Activated T-helper 17 cell treated with anti-CD3 and anti-CD28 coated beads, Interleukin-2, amount 50 U/mL, for 72 hours (primary cell): ENCODE measurements around the gene NOTCH3. TPM values are rescaled to one million over a fixed set of nuclear protein-coding genes. Genes with fewer than 3 reads are reported as not detected.
A peak's percentile ranks its signal among the peaks of the same experiment; 100 is the strongest.

ENCODE experiments used
- ATAC-seq: fragments of 150-1000 bp; cut with Tn5 transposase; replicated peaks from 2 replicates; pipeline ENCODE4 v1.10.0; 2021; ENCODE audit warnings: mild to moderate bottlenecking, moderate library complexity
- H3K27ac Mint-ChIP-seq: one replicate; pipeline ENCODE4 v1.8.0; 2022; ENCODE audit warnings: mixed read lengths
- H3K27me3 Mint-ChIP-seq: one replicate; pipeline ENCODE4 v1.8.0; 2022; ENCODE audit warnings: mixed read lengths
- H3K36me3 Mint-ChIP-seq: one replicate; pipeline ENCODE4 v1.8.0; 2022; ENCODE audit warnings: low read depth, mild to moderate bottlenecking, mixed read lengths
- H3K4me1 Mint-ChIP-seq: one replicate; pipeline ENCODE4 v1.8.0; 2022; ENCODE audit warnings: mixed read lengths
- H3K4me3 Mint-ChIP-seq: one replicate; pipeline ENCODE4 v1.8.0; 2022; ENCODE audit warnings: mild to moderate bottlenecking, mixed read lengths
- H3K9me3 Mint-ChIP-seq: one replicate; pipeline ENCODE4 v1.8.0; 2022; ENCODE audit warnings: mixed read lengths
- total RNA-seq, 2 donors: library from RNA; stranded (reverse); gene quantifications; one replicate each; pipeline ENCODE4 v1.2.3, GENCODE V29; 2022

The NOTCH3 gene
- total RNA-seq, 2 donors from 2014 or later: 0.06 to 0.29 TPM

DNA sequence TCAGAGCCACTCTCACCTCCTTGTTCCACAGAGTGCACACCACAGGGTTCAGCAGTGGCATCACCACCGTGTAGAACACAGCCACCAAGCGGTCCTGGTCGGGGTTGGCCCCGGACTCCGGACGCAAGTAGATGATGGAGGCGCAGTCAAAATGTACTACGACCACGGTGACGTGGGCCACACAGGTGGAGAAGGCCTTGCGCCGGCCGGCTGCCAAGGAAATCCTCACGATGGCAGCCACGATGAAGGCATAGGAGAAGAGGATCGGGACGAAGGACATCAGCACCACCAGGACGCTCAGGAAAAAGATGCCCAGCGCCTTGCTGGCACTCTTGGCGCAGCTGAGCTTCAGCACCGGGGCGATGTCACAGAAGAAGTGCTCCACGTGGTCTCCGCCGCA, 59.7 kb downstream of the NOTCH3 start:
- ATAC-seq: no peak
- no peak overlapping the region for H3K4me3 Mint-ChIP-seq
- H3K4me1 Mint-ChIP-seq: no peaks in the 10 kb centered on the region
- no peak overlapping the region for H3K27ac Mint-ChIP-seq
- H3K36me3 Mint-ChIP-seq: no peaks in the 10 kb centered on the region
- no peaks in the 10 kb centered on the region for H3K27me3 Mint-ChIP-seq
- no peaks in the 10 kb centered on the region for H3K9me3 Mint-ChIP-seq

DNA sequence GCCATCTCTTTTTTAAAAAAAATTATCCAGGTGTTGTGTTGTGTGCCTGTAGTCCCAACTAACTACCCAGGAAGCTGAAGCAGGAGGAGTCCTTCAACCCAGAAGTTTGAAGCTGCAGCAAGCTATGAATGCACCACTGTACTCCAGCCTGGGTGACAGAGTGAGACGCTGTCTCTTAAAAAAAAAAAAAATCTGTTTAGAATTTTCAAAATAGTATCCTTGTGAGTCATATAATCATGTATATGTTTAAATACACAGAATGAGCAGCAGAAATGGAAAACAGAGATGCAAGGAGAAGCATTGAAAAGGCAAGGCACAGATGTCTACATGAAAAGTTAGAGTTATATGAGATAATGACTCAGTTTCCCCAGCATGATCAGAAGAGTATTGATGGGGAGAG, 62.4 kb downstream of the NOTCH3 start:
- no peaks in the 10 kb centered on the region for H3K27me3 Mint-ChIP-seq
- no peaks in the 10 kb centered on the region for H3K4me1 Mint-ChIP-seq
- H3K9me3 Mint-ChIP-seq: no peaks in the 10 kb centered on the region
- no peak overlapping the region for H3K27ac Mint-ChIP-seq
- no peak for ATAC-seq
- no peak overlapping the region for H3K4me3 Mint-ChIP-seq
- no peaks in the 10 kb centered on the region for H3K36me3 Mint-ChIP-seq

DNA sequence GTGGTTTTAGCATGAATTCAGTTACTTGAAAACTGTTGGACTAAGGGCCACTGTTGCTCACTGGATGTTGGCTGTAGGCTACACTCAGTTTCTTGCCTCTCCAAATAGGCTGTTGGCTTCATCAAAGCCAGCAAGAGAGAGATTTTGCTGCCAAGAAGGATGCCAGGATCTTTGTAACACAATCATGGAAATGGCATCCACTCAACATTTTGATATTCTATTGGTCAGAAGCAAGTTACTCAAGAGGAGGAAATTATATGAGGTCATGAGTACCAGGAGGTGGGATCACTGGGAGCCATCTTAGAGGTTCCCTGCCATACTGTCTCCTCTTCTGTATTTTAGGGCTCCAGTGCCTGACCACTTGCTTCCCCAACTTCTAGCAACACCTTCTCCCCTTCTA, 63.0 kb downstream of the NOTCH3 start:
- no peak for ATAC-seq
- no peaks in the 10 kb centered on the region for H3K4me1 Mint-ChIP-seq
- H3K4me3 Mint-ChIP-seq: no peak overlapping the region
- no peaks in the 10 kb centered on the region for H3K36me3 Mint-ChIP-seq
- no peaks in the 10 kb centered on the region for H3K9me3 Mint-ChIP-seq
- H3K27ac Mint-ChIP-seq: no peak overlapping the region
- no peaks in the 10 kb centered on the region for H3K27me3 Mint-ChIP-seq

DNA sequence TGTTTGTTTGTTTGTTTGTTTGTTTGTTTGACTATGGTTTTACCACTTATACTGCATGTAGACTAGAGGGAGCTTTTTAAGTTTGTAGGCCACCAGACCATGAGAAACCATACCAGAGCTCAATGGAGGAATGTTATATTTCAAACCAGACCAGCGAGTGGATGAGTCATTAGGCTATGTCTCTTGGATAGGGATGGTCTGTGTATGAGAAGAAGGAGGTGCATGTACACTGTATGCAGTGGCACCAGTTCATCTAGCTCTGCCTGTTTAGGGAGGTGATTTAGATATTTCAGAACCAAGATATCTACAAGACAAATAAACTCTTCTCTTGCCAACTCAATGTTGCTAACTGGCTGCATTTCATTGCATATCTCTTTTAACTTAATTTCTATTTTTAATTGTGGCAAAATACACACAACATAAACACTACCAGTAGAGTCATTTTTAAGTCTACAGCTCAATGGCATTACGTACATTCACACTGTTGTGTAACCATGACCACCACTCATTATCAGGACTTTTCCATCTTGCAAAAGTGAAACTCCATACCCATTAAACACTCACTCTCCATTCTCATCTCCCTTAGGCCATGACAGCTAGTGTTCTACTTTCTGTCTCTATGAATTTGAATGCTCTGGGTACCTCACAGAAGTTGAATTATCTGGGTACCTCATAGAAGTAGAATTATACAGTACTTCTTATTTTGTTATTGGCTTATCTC, 64.4 kb downstream of the NOTCH3 start:
- ATAC-seq: peak; percentile 70

DNA sequence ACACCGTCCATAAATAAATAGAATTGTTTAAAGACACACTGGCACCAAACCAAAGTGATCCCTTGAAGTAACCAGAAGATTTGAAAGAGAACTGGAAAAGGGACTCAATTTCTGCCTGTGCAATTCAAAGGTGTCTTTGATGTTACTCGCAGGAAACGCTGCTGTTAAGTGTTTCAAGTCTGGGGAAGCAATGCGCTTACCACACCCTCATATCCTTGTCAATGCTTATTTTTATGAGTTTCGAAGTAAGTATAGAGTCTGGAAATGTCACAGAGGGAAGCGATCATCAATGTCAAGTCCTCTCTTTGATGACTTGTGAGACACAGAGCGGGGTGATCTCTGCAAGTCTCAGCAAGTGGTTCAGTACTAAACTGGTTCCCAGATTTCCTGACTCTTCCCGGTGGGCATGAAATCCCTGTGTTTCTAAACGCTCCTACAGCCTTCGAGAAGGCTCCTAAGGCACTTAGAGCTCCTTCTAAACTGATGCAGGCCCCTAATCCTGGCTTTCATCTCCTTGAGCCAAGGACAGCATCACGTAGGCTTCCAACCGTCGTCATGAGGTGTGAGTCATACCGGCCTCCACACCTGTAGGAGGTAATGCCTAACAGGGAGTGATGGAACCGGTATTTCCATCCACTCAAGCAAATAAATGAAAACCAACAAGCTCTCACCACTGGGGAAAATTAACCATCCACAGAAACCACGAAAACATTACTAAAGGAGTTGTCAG, 70.8 kb downstream of the NOTCH3 start:
- Mint-ChIP-seq H3K27me3 (no peaks in the 10 kb centered on the region), H3K36me3 (peaks cover 8% of the 10 kb centered on the region), H3K4me1 (peaks cover 15% of the 10 kb centered on the region), H3K27ac (peak overlapping the region; percentile 97), H3K4me3 (peak overlapping the region; percentile 84), H3K9me3 (no peaks in the 10 kb centered on the region)
- peak; percentile 61 for ATAC-seq

More for the DNA sequence above, 64.4 kb downstream of the NOTCH3 start:
- Mint-ChIP-seq H3K9me3 (no peaks in the 10 kb centered on the region), H3K4me1 (no peaks in the 10 kb centered on the region), H3K4me3 (no peak overlapping the region), H3K27ac (no peak overlapping the region), H3K36me3 (no peaks in the 10 kb centered on the region), H3K27me3 (no peaks in the 10 kb centered on the region)

DNA sequence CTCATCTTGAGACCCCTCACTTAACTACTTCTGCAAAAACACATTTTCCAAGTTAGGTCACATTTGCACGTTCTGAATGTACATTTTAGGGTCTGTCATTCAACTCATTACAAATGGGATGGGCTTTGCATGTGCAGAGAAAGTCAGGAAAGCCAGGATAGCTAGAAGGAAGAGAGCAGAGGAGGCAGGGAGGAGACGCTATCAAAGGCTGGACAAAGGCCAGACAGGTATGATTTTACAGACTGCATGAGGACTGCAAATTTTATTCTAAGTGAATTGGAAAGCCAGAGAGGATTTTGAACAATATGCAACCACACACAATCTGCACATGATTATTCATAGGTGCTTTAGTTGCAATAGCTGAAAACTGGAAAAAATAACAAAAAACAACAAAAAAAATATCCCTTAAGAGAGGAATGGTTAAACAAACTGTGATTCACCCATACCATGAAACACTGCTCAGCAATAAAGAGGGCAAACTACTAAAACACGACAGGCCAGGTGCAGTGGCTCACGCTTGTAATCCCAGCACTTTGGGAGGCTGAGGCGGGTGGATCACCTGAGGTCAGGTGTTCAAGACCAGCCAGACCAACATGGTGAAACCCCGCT, 72.5 kb downstream of the NOTCH3 start:
- ATAC-seq: no peak
- no peaks in the 10 kb centered on the region for H3K9me3 Mint-ChIP-seq
- peaks cover 11% of the 10 kb centered on the region for H3K36me3 Mint-ChIP-seq
- peak overlapping the region; percentile 97 for H3K27ac Mint-ChIP-seq
- H3K4me3 Mint-ChIP-seq: no peak overlapping the region
- H3K4me1 Mint-ChIP-seq: peaks cover 20% of the 10 kb centered on the region
- no peaks in the 10 kb centered on the region for H3K27me3 Mint-ChIP-seq

DNA sequence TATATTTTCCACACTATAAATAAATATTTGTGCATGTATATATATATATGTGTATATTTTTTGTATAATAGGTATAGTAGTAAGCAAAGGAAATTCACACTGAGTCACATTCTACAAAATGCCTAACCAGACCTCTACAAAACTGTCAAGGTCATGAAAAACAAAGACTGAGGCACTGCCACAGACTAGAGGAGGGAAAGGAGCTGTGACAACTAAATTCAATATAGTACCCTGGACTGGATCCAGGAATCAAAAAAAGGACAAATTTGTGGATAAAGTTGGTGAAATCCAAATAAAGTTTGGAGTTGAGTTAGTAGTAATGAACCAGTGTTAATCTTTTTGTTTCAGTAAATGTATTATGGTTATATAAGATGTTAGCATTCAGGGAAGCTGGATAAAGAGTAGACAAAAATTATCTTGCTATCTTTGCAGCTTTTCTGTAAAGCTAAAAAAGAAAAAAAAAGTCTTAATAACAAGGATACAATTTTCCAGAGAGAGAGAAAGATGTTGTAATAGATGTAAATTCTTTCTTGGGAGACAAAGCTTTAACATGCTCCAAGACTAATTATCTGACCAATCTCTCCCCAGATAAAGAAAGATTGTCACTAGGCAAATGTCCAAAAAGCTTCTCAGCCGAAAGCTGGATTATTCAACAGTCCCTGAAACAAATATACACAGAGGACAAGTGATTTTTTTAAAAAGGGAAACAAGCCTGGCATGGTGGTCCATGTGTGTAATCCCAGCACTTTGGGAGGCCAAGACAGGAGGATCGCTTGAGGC, 74.5 kb downstream of the NOTCH3 start:
- H3K4me1 Mint-ChIP-seq: peaks cover 20% of the 10 kb centered on the region
- H3K36me3 Mint-ChIP-seq: peaks cover 30% of the 10 kb centered on the region
- H3K27me3 Mint-ChIP-seq: no peaks in the 10 kb centered on the region
- H3K27ac Mint-ChIP-seq: peak overlapping the region; percentile 93
- no peaks in the 10 kb centered on the region for H3K9me3 Mint-ChIP-seq
- H3K4me3 Mint-ChIP-seq: peak overlapping the region; percentile 88
- ATAC-seq: no peak

DNA sequence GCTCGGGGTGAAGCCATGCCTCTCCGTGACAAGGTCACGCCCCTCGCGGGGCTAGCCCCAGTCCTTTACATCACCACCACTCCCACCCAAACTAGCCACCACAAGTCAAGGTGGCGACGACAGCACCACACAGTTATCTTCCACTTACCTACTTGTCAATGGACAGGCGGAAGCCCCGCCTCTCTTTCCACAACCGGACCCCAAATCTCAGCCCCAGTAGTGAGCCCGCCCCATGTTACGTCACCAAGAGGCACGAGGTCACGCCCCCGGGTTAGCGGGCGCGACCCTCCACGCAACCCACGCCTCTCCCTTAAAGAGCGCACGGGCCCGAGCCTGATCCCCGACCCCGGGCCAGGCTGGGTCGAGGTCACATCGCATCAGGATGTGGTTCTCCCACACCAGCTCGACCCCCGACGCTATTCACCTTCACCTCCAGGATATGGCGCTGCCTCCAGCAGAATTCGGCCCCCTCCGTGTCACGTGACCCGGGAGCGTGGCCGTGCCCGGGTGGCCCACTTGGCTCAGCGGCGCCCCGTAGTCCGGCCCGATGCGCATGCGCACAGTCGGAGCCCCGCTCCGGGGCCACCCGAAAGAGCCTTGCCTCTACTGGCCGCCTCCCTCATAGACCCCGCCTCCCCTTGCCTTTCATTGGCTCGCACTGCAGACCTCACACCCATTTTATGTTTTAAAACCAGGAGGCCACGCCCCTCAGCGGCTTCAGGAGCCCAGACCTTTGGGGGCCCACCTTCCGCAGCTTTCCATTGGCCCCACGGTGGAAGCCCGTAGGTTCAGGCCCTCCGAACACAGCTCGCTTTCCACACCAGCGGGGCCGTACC, 75.3 kb downstream of the NOTCH3 start:
- H3K4me1 Mint-ChIP-seq: peaks cover 19% of the 10 kb centered on the region
- peak; percentile 89 for ATAC-seq
- H3K27me3 Mint-ChIP-seq: no peaks in the 10 kb centered on the region
- peaks cover 38% of the 10 kb centered on the region for H3K36me3 Mint-ChIP-seq
- peak overlapping the region; percentile 88 for H3K4me3 Mint-ChIP-seq
- H3K27ac Mint-ChIP-seq: peak overlapping the region; percentile 93
- no peaks in the 10 kb centered on the region for H3K9me3 Mint-ChIP-seq

DNA sequence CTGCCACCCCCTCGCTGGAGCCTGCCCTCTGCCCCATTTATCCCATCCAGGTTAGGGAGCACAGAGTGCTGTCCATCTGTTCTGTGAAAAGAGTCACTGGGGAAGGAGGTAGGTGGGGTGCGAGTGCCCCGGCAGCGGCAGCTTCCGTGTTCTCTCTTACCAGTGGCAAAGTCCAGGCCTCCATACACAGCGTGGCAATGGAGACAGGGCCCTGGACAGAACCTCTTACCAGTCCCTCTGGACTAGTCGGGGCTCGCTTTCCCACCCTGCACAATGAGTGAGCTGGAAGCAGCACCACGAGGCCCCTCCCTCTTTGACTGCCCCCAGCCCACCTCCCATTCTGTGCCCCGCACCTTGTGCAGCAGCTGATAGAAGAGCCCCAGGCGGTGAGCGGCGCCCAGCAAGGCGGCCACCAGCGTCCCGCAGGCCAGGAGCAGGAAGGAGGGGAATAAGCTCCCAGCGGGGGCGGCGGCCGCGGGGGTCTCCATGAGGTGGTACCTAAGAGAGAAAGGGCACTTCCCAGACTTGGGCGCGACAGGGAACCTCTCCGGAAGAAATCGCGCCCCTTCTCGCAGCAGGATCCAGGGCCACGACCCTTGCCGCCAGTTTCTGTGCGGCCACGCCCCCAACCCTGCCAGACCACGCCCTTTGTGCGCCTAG, 76.1 kb downstream of the NOTCH3 start:
- no peak for ATAC-seq
- H3K9me3 Mint-ChIP-seq: no peaks in the 10 kb centered on the region
- peaks cover 13% of the 10 kb centered on the region for H3K4me1 Mint-ChIP-seq
- H3K27me3 Mint-ChIP-seq: no peaks in the 10 kb centered on the region
- H3K4me3 Mint-ChIP-seq: peak overlapping the region; percentile 88
- peak overlapping the region; percentile 93 for H3K27ac Mint-ChIP-seq
- peaks cover 46% of the 10 kb centered on the region for H3K36me3 Mint-ChIP-seq

DNA sequence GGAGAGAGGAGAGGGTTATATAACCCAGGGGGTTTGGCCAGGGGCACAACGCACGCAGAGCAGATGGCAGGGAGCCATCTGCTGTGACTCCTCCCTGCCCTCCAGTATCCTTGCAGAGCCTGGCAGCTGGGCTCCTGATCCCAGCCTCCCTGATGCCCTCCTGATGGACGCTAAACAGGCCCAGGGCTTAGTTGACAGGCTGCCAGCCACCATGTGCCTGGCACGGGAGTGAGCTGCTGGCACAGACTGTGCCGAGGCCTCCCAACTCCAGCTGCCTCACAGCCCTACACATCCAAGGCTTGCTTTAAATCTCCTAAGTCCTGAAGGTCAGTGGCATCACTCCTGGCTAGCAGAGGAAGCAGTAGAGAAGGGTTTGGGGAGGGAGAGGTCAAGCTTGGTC, 76.9 kb downstream of the NOTCH3 start:
- H3K27ac Mint-ChIP-seq: peak overlapping the region; percentile 93
- peak overlapping the region; percentile 88 for H3K4me3 Mint-ChIP-seq
- H3K9me3 Mint-ChIP-seq: no peaks in the 10 kb centered on the region
- H3K36me3 Mint-ChIP-seq: peaks cover 54% of the 10 kb centered on the region
- no peaks in the 10 kb centered on the region for H3K27me3 Mint-ChIP-seq
- H3K4me1 Mint-ChIP-seq: peaks cover 7% of the 10 kb centered on the region
- no peak for ATAC-seq

DNA sequence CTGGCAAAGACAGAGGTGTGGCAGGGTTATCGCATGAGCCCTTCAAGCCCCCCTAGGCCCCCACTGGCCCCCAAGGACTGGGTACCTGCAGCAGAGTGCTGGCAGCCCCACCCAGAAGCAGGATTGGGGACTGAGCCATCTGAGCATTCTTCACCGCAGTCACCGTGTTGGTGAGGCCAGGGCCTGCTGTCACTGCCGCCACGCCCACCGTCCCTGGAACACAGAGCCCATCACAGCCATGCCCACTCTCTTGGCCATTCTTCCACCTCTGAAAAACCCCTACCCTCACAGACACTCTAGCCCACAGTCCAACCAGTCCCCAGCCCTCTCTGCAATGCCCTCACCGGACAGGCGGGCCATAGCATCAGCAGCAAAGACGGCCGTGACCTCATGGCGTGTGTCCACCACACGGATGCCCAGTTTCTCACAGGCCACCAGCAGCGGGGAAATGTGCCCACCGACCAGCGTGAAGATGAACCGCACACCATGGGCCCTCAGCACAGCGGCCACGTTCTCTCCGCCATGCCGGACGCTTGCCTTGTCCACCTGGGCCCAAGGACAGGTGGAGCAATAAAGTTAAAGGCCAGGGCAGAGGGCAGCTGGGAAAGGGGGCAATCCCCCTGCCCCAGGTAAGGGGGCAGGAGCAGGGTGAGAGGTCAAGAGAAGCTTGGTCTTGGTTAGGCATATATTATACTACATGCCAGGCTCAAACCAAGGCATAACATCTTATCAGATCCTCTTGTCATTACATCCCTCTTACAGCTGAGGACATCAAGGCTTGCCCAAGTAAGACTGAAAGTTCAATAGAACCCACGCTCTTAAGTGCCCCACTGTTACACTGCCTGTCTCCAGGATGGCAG, 77.5 kb downstream of the NOTCH3 start:
- no peak overlapping the region for H3K27ac Mint-ChIP-seq
- no peaks in the 10 kb centered on the region for H3K9me3 Mint-ChIP-seq
- peaks cover 60% of the 10 kb centered on the region for H3K36me3 Mint-ChIP-seq
- H3K4me3 Mint-ChIP-seq: peak overlapping the region; percentile 88
- H3K4me1 Mint-ChIP-seq: peaks cover 5% of the 10 kb centered on the region
- no peaks in the 10 kb centered on the region for H3K27me3 Mint-ChIP-seq
- ATAC-seq: no peak

DNA sequence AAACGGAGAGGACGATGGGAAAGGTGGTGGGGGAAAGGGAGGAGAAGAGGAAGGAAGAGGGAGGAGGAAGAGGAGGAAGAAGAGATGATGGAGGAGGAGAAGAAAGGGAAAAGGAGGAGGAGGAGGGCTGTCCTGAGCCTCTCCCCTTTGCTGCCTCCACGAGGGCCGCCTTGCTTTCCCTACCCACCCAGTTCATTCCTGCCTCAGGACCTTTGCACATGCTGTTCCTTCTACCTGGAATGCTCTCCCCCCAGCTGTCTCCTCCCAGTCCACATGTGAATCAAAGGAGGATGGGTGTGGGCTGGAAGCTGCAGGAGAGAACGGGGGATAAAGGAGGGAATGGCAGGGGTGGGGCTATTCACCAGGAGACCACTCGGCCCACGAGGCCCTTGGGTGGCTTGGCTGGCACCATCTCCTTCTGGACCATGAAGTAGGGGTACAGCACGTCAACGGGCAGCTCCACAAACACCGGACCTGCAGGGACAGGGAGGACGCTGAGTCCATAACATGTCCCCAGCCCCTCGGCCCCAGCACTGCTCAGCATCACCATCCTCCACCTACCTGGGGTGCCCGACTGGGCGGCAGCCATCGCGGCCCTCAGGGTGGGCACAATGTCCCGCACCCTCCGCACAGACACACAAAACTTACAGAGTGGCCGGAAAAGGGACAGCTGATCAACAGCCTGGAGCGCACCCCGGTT, 78.3 kb downstream of the NOTCH3 start:
- Mint-ChIP-seq H3K4me1 (peaks cover 5% of the 10 kb centered on the region), H3K4me3 (no peak overlapping the region), H3K36me3 (peaks cover 68% of the 10 kb centered on the region)

More for the DNA sequence above, 78.3 kb downstream of the NOTCH3 start:
- ATAC-seq: no peak
- Mint-ChIP-seq H3K27me3 (no peaks in the 10 kb centered on the region), H3K27ac (no peak overlapping the region), H3K9me3 (no peaks in the 10 kb centered on the region)
